ENCODE results near the gene CSRP2.

GRCh38 chr12:76813265-76813664 lies 65.6 kb downstream of the CSRP2 start:
- TF ChIP-seq, protein P1, sequence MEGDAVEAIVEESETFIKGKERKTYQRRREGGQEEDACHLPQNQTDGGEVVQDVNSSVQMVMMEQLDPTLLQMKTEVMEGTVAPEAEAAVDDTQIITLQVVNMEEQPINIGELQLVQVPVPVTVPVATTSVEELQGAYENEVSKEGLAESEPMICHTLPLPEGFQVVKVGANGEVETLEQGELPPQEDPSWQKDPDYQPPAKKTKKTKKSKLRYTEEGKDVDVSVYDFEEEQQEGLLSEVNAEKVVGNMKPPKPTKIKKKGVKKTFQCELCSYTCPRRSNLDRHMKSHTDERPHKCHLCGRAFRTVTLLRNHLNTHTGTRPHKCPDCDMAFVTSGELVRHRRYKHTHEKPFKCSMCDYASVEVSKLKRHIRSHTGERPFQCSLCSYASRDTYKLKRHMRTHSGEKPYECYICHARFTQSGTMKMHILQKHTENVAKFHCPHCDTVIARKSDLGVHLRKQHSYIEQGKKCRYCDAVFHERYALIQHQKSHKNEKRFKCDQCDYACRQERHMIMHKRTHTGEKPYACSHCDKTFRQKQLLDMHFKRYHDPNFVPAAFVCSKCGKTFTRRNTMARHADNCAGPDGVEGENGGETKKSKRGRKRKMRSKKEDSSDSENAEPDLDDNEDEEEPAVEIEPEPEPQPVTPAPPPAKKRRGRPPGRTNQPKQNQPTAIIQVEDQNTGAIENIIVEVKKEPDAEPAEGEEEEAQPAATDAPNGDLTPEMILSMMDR (IDR thresholded peaks at IDR 0.05), result no peak
- no peak for TF ChIP-seq POLR2A (IDR thresholded peaks at IDR 0.05)
- TF ChIP-seq POLR2AphosphoS5 (IDR thresholded peaks at IDR 0.05), result no peak
- TF ChIP-seq EP300 (IDR thresholded peaks at IDR 0.05), result no peak

Data from suprapubic skin (tissue), 4 donors.